Activated CD8-positive, alpha-beta memory T cell treated with anti-CD3 and anti-CD28 coated beads, Interleukin-2, amount 50 U/mL, for 48 hours (primary cell): ENCODE results near the gene SNTG2.
"Not testable (repeated sequence)": the region's sequence is repeated elsewhere in the genome, so short reads cannot be mapped to it uniquely, and the experiment has no call there.

Experiments used
- DNase-seq: peaks from one replicate; pipeline ENCODE4 v3.0.0-alpha.2; 2020

Gene SNTG2

GRCh38 chr2:1209246-1209645 lies 258.6 kb downstream of the SNTG2 start:
- no peak for DNase-seq

GRCh38 chr2:1209761-1210160 lies 259.1 kb downstream of the SNTG2 start:
- DNase-seq: no peak

- no peak for DNase-seq
Observed at GRCh38 chr2:1210352-1210751, 259.7 kb downstream of the SNTG2 start.

GRCh38 chr2:1219901-1220573 lies 269.4 kb downstream of the SNTG2 start:
- no peak for DNase-seq

GRCh38 chr2:1222056-1222455 lies 271.4 kb downstream of the SNTG2 start:
- DNase-seq: no peak

- DNase-seq: no peak
Observed at GRCh38 chr2:1223791-1224190, 273.1 kb downstream of the SNTG2 start.

GRCh38 chr2:1224901-1225300 lies 274.3 kb downstream of the SNTG2 start:
- DNase-seq: no peak

- DNase-seq: no peak
Observed at GRCh38 chr2:1226766-1227165, 276.1 kb downstream of the SNTG2 start.

- DNase-seq: no peak
Observed at GRCh38 chr2:1227274-1227900, 276.7 kb downstream of the SNTG2 start.

GRCh38 chr2:1229596-1229995 lies 278.9 kb downstream of the SNTG2 start:
- not testable (repeated sequence) for DNase-seq

- DNase-seq: no peak
Observed at GRCh38 chr2:1230155-1230893, 279.7 kb downstream of the SNTG2 start.

- no peak for DNase-seq
Observed at GRCh38 chr2:1231466-1232063, 280.9 kb downstream of the SNTG2 start.

GRCh38 chr2:1233281-1233680 lies 282.6 kb downstream of the SNTG2 start:
- DNase-seq: no peak

- DNase-seq: no peak
Observed at GRCh38 chr2:1234731-1235308, 284.2 kb downstream of the SNTG2 start.

GRCh38 chr2:1235806-1236205 lies 285.2 kb downstream of the SNTG2 start:
- DNase-seq: no peak

- DNase-seq: no peak
Observed at GRCh38 chr2:1236606-1237005, 286.0 kb downstream of the SNTG2 start.

GRCh38 chr2:1237783-1238182 lies 287.1 kb downstream of the SNTG2 start:
- no peak for DNase-seq

- no peak for DNase-seq
Observed at GRCh38 chr2:1238598-1239138, 288.0 kb downstream of the SNTG2 start.

GRCh38 chr2:1245193-1245592 lies 294.5 kb downstream of the SNTG2 start:
- no peak for DNase-seq

- DNase-seq: no peak
Observed at GRCh38 chr2:1246239-1246638, 295.6 kb downstream of the SNTG2 start.

GRCh38 chr2:1246991-1247390 lies 296.3 kb downstream of the SNTG2 start:
- no peak for DNase-seq

GRCh38 chr2:1248187-1248586 lies 297.5 kb downstream of the SNTG2 start:
- DNase-seq: no peak
